Epithelial cell of alveolus of lung (primary cell): ENCODE measurements around the gene NLRP2B. TPM values are rescaled to one million over a fixed set of nuclear protein-coding genes. Genes with fewer than 3 reads are reported as not detected.

ENCODE experiments used
- total RNA-seq: library from RNA; depleted of rRNA; stranded (reverse); fragments of >200 nt; gene quantifications from 2 replicates; pipeline ENCODE4 v1.2.1, GENCODE V29; 2015

Gene NLRP2B
- total RNA-seq = not detected in 2 replicates

DNA sequence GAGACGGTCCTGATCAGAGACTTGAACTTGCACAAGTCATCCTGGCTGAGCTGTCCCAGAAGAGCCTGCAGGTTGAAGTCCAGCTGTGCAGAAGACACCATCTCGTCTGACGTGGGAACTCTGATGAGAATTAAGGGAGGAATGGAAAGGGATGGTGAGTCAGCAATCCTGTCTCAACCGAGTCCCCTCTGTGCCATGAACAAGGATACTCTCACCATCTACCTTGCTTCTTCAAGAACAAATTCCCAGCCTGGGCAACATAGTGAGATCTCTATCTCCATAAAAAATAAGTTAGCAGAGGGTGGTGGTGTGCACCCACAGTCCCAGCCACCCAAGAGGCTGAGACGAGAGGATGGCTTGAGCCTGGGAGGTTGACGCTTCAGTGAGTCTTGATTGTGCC is at the start of gene NLRP2B:
Gene NLRP2B (minus strand): TSS at position 101 of the 400 bp plus-strand sequence.

Other genes with a start within 250 kb of the NLRP2B start
- gene ZXDB, start 88.2 kb downstream of the NLRP2B start, total RNA-seq = 6.2 and 9.1 TPM in 2 replicates
- 2.6 and 3.5 TPM in 2 replicates for gene ZXDA, start 230.2 kb upstream of the NLRP2B start, total RNA-seq